HL-60/S4 treated with retinoic acid at 250 ng/mL for 4 days and 3 days (cell line): ENCODE data around the gene EPS8.

Source experiments
- in situ Hi-C: fragments of 300-500 bp; cut with MboI; formaldehyde crosslinking; loops from 2 replicates; pipeline ENCODE4 v1.7.0; 2022; ENCODE audit warnings: low sequenced_read_pairs

EPS8 gene

DNA sequence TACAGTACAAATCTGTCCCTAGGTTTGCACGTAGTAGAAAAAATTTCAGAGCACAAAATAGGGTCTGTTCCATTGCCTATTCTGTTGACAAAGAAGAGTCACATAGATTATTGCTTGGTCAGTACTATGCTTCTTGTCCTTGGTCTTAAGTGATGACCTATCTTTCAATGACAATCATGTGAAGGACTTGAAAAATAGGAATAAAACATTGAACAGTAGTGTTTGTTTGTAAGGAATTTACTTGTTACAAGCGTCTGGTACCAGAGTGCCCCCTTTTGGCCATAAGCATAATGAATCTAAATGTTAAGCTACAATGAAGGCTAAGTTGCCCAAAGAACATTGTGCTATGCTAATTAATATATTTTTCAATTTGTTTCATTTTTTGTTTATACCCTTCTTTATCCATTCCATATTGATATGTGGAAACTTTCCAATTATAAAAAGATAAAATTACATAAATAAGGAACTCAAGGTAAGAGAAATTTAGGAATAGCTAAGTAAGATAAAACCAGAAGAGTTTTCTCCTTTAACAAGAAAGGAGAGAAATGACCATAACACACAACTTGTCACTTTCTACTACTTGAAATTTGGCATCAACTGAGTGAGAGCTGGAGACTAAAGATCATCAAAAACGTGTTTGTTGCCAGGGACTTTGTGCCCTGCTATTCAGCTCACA lies 204.7 kb downstream of the EPS8 start:
- in situ Hi-C loops, result no loop called here

DNA sequence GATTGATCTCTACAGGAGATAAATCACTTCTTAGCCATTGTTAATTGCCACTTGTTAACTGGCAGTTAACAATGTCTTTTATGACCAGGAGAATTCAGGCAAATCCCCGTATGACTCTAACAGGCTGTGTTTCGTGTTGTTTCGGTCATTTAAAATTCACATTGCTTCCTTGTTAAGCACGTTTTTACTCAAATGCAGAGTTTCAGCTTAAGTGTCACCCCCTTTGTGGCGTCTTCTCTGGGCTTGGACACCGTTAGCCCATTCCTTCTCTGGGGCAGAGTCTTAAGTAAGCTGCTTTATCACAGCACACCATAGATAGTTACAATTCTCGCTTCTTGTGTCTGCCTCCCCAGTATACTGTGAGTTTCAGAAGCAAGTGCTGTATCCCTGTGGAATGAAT lies 205.4 kb downstream of the EPS8 start:
- in situ Hi-C loops, result no loop called here

DNA sequence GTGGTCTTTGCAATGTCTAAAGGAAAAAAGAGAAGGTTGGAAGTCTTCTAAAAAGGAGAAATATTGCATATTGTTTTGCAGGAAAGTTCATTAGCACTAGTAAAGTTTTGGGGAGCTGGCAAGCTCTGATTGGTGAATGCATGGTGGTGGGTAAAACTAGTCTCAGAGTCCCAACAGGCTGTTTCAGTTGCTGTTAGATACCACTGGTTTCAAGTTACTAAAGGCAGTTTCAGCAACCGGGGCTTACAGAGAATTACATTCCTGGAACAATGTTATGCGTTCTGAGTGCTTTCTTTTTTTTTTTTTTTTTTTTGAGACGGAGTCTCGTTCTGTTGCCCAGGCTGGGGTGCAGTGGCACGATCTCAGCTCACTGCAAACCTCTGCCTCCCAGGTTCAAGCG lies 208.2 kb downstream of the EPS8 start:
- in situ Hi-C loops, result no loop called here

DNA sequence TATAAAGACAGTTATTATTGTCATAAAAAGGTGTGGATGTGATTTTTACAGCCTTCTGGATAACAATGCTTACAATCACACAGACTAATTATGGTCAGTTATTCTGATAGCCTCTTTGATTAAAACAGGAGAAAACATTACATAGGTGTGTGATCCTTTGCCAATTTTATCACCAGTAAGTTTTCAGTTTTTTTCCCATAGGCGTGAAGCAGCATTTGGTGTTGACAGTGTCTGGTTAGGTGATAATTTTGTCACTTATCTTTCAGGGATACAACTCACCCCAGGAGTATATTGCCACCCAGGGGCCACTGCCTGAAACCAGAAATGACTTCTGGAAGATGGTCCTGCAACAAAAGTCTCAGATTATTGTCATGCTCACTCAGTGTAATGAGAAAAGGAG lies 208.8 kb downstream of the EPS8 start:
- in situ Hi-C loops, result no loop called here

DNA sequence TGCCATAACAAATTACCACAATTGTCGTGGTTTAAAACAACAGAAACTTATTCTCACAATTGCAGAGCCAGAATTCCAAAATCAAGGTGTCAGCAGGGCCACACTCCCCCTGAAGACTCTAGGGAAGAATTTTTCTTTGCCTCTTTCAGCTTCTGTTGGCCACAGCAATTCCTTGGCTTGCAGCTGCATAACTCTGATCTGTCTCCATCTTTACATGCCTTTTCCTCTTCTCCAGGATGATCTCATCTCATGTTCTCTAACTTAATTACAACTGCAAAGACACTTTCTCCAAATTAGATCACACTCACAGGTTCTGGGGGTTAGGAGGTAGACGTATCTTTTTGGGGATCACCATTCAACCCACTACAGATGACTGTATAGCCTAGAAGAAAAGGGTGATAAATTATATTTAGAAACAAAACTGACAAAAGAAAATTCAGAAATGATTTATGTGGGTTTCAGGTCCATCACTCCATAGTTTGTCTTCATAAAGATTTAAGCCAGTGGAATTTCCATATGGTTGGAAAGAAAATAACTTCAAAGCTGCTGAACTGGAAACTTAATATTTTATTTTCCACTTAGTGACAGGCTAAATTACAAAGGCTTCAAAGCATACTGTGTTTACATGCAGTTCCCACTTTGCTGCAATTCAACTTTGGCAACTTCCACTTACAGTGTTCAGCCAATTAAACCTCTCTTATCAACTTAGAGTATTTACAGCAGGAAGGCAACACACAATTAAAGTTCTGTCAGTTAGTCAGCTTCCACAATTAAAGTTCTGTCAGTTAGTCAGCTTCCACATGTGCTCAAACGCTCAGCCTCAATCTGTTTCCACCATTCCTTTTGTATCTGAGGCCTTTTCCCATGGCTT lies 213.3 kb downstream of the EPS8 start:
- in situ Hi-C loops, result no loop called here

DNA sequence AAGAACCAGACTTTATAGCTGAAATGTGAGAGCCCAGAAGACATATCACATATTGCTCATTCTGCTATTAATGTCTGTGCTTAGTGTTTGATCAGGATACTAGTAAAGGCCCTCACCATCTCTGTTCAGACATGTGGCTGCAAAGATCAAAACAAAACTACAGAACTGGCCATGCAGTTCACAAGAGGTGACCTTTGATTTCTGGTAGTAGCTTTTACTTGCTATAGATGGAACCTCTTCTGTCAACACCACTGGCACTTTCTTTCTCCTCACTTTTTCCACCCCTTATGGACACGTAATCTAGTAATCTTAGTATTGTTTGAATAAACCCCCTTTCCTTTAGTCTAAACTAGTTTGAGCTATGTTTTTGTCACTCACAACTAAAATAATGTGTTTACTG lies 214.8 kb downstream of the EPS8 start:
- in situ Hi-C loops, result no loop called here
